Mammary microvascular endothelial cell (primary cell): Measurements from ENCODE around the gene KIF27. TPM values are rescaled to one million over a fixed set of nuclear protein-coding genes. Genes with fewer than 3 reads are reported as not detected.

ENCODE experiments used
- total RNA-seq: library from RNA; depleted of rRNA; stranded (reverse); fragments of >200 nt; gene quantifications from 2 replicates; pipeline ENCODE4 v1.2.3, GENCODE V29; 2015

KIF27 gene
- 0.73 and 0.79 TPM in 2 replicates for total RNA-seq

GRCh38 chr9:83920927-83921707, at the start of gene KIF27:
TSS of gene KIF27 (minus strand) at chr9:83921432. CDS start at chr9:83915591, 5,841 bp downstream.

GRCh38 chr9:83817356-83818278, 103.6 kb downstream of the KIF27 start, which contains the start of gene GKAP1:
TSS of gene GKAP1 (minus strand) at chr9:83817769. CDS start at chr9:83806517, 11,252 bp downstream.

Other genes with a start within 250 kb of the KIF27 start
- gene UBQLN1, start 213.5 kb downstream of the KIF27 start, total RNA-seq: 105 and 107 TPM in 2 replicates
- 1.00 and 1.3 TPM in 2 replicates for gene GKAP1, start 103.7 kb downstream of the KIF27 start, total RNA-seq
- gene HNRNPK, start 58.8 kb upstream of the KIF27 start, total RNA-seq: 638 and 652 TPM in 2 replicates
- gene RMI1, start 59.4 kb upstream of the KIF27 start, total RNA-seq: 4.9 and 5.7 TPM in 2 replicates